WTC11 (cell line): Measurements from ENCODE around the gene SDK2. TPM values are rescaled to one million over a fixed set of nuclear protein-coding genes. Genes with fewer than 3 reads are reported as not detected.

Experiments
- ATAC-seq: fragments of 200-7000 bp; cut with Tn5 transposase; 2 replicates; pipeline ENCODE4 v1.10.0; 2021; ENCODE audit warnings: mild to moderate bottlenecking, moderate library complexity
- CTCF ChIA-PET: fragments of 300-600 bp; sonication (Branson Sonifier 250); formaldehyde crosslinking; loops from one replicate; lab custom pipeline; 2021; ENCODE audit warnings: antibody characterized with exemption; lab: Charles Lee
- POLR2A ChIA-PET: fragments of 350-600 bp; sonication (Branson Sonifier 250); formaldehyde crosslinking; loops from one replicate; lab custom pipeline; 2021; ENCODE audit warnings: antibody characterized with exemption; lab: Charles Lee
- DNase-seq: peaks from one replicate; pipeline ENCODE4 v3.0.0; 2021; ENCODE audit warnings: low spot score
- H3K27ac Mint-ChIP-seq: 2 replicates; pipeline ENCODE4 v1.8.0; 2021; ENCODE audit warnings: mixed read lengths
- H3K27me3 Mint-ChIP-seq: 2 replicates; pipeline ENCODE4 v1.8.0; 2021; ENCODE audit warnings: low read depth, mild to moderate bottlenecking, moderate library complexity, mixed read lengths
- H3K36me3 Mint-ChIP-seq: 2 replicates; pipeline ENCODE4 v1.8.0; 2021; ENCODE audit warnings: mixed read lengths
- H3K4me1 Mint-ChIP-seq: 2 replicates; pipeline ENCODE4 v1.8.0; 2022; ENCODE audit warnings: mixed read lengths
- H3K4me3 Mint-ChIP-seq: 2 replicates; pipeline ENCODE4 v1.8.0; 2021; ENCODE audit warnings: mild to moderate bottlenecking, moderate library complexity, mixed read lengths
- H3K9me3 Mint-ChIP-seq: 2 replicates; pipeline ENCODE4 v1.8.0; 2021; ENCODE audit warnings: mixed read lengths
- ARID4B ChIP-seq: sonication (generic); formaldehyde crosslinking; IDR thresholded peaks from 2 replicates; pipeline ENCODE4 v1.8.0; 2023; ENCODE audit warnings: missing genetic modification reagents, mild to moderate bottlenecking, borderline replicate concordance
- ATF2 ChIP-seq: sonication (generic); formaldehyde crosslinking; IDR thresholded peaks from 2 replicates; pipeline ENCODE4 v1.8.1; 2022; ENCODE audit warnings: low read depth, missing genetic modification reagents, borderline replicate concordance
- CDX4 ChIP-seq: fragments of 250-450 bp; sonication (Bioruptor Pico); IDR thresholded peaks from 2 replicates; pipeline ENCODE4 v1.9.0; 2021; ENCODE audit warnings: moderate library complexity, mild to moderate bottlenecking, inconsistent platforms, borderline replicate concordance
- CREB1 ChIP-seq: sonication (generic); formaldehyde crosslinking; IDR thresholded peaks from 2 replicates; pipeline ENCODE4 v1.8.0; 2023; ENCODE audit warnings: mild to moderate bottlenecking, missing genetic modification reagents
- FOXK1 ChIP-seq: sonication (generic); formaldehyde crosslinking; IDR thresholded peaks from 2 replicates; pipeline ENCODE4 v1.8.0; 2022; ENCODE audit warnings: mild to moderate bottlenecking, moderate library complexity, missing genetic modification reagents
- FOXP1 ChIP-seq: sonication (generic); formaldehyde crosslinking; IDR thresholded peaks from 2 replicates; pipeline ENCODE4 v1.8.0; 2022; ENCODE audit warnings: missing genetic modification reagents, mild to moderate bottlenecking, moderate library complexity, borderline replicate concordance
- FOXP4 ChIP-seq: sonication (generic); formaldehyde crosslinking; IDR thresholded peaks from 2 replicates; pipeline ENCODE4 v1.8.0; 2022; ENCODE audit warnings: mild to moderate bottlenecking, missing genetic modification reagents
- GABPB1 ChIP-seq: sonication (generic); formaldehyde crosslinking; IDR thresholded peaks from 2 replicates; pipeline ENCODE4 v1.8.1; 2023; ENCODE audit warnings: mild to moderate bottlenecking, missing genetic modification reagents
- IRF2 ChIP-seq: sonication (generic); formaldehyde crosslinking; IDR thresholded peaks from 2 replicates; pipeline ENCODE4 v1.8.0; 2022; ENCODE audit warnings: low read depth, missing genetic modification reagents, borderline replicate concordance
- JUN ChIP-seq: sonication (generic); formaldehyde crosslinking; IDR thresholded peaks from 2 replicates; pipeline ENCODE4 v1.8.0; 2023; ENCODE audit warnings: mild to moderate bottlenecking, missing genetic modification reagents
- MAX ChIP-seq: sonication (generic); formaldehyde crosslinking; IDR thresholded peaks from 2 replicates; pipeline ENCODE4 v1.8.0; 2022; ENCODE audit warnings: mild to moderate bottlenecking, missing genetic modification reagents
- MYBL2 ChIP-seq: sonication (generic); formaldehyde crosslinking; IDR thresholded peaks from 2 replicates; pipeline ENCODE4 v1.8.1; 2023; ENCODE audit warnings: mild to moderate bottlenecking, moderate library complexity, missing genetic modification reagents
- NFYB ChIP-seq: sonication (generic); formaldehyde crosslinking; conservative IDR thresholded peaks from 2 replicates; pipeline ENCODE4 v1.8.0; 2022; ENCODE audit warnings: low read depth, missing genetic modification reagents
- NR2C2 ChIP-seq: sonication (generic); formaldehyde crosslinking; IDR thresholded peaks from 2 replicates; pipeline ENCODE4 v1.8.0; 2022; ENCODE audit warnings: mild to moderate bottlenecking, missing genetic modification reagents
- SP1 ChIP-seq: sonication (generic); formaldehyde crosslinking; conservative IDR thresholded peaks from 2 replicates; pipeline ENCODE4 v1.8.1; 2022; ENCODE audit warnings: missing genetic modification reagents
- USF1 ChIP-seq: sonication (generic); formaldehyde crosslinking; IDR thresholded peaks from 2 replicates; pipeline ENCODE4 v1.8.0; 2022; ENCODE audit warnings: mild to moderate bottlenecking, missing genetic modification reagents
- ZBTB21 ChIP-seq: sonication (generic); formaldehyde crosslinking; IDR thresholded peaks from 2 replicates; pipeline ENCODE4 v1.8.1; 2023; ENCODE audit warnings: mild to moderate bottlenecking, missing genetic modification reagents, borderline replicate concordance
- ZBTB43 ChIP-seq: sonication (generic); formaldehyde crosslinking; IDR thresholded peaks from 2 replicates; pipeline ENCODE4 v1.8.1; 2023; ENCODE audit warnings: mild to moderate bottlenecking, missing genetic modification reagents
- ZNF263 ChIP-seq: sonication (generic); formaldehyde crosslinking; IDR thresholded peaks from 2 replicates; pipeline ENCODE4 v1.8.1; 2022; ENCODE audit warnings: low read depth, mild to moderate bottlenecking, moderate library complexity, missing genetic modification reagents
- ZNF281 ChIP-seq: sonication (generic); formaldehyde crosslinking; IDR thresholded peaks from 2 replicates; pipeline ENCODE4 v1.8.0; 2023; ENCODE audit warnings: mild to moderate bottlenecking, missing genetic modification reagents
- ZNF416 ChIP-seq: fragments of 250-450 bp; sonication (Bioruptor Pico); IDR thresholded peaks from 2 replicates; pipeline ENCODE4 v1.9.0; 2021; ENCODE audit warnings: mild to moderate bottlenecking, inconsistent platforms
- total RNA-seq: library from RNA; stranded (reverse); gene quantifications from 3 replicates; pipeline ENCODE4 v1.2.3, GENCODE V29; 2021

The SDK2 gene
- total RNA-seq, 1 experiment from 2014 or later: 14.8 TPM

GRCh38 chr17:73462823-73463222 lies 181.4 kb downstream of the SDK2 start:
- no peak overlapping the region for H3K27ac Mint-ChIP-seq
- TF ChIP-seq ZBTB43 (CRISPR knock-in tag): no peak
- no peak for TF ChIP-seq ZNF416 (CRISPR knock-in tag)
- no peak for TF ChIP-seq SP1 (CRISPR knock-in tag)
- no peak for TF ChIP-seq GABPB1
- no peak for TF ChIP-seq ZBTB21 (CRISPR knock-in tag)
- no peak for TF ChIP-seq FOXK1 (CRISPR knock-in tag)
- TF ChIP-seq ZNF281 (CRISPR knock-in tag): no peak
- TF ChIP-seq FOXP4 (CRISPR knock-in tag): no peak
- no peak for TF ChIP-seq JUN
- no peak for TF ChIP-seq MYBL2 (CRISPR knock-in tag)
- H3K9me3 Mint-ChIP-seq: peaks cover 5% of the 10 kb centered on the region
- peaks cover 12% of the 10 kb centered on the region for H3K4me1 Mint-ChIP-seq
- POLR2A ChIA-PET: no interaction called here
- no peaks in the 10 kb centered on the region for H3K27me3 Mint-ChIP-seq
- no peaks in the 10 kb centered on the region for H3K36me3 Mint-ChIP-seq
- H3K4me3 Mint-ChIP-seq: no peak overlapping the region
- DNase-seq (no peak), ATAC-seq (no peak)
- CTCF ChIA-PET: no interaction called here

- no peaks in the 10 kb centered on the region for H3K36me3 Mint-ChIP-seq
- POLR2A ChIA-PET: no interaction called here
- no peak for TF ChIP-seq ZNF416 (CRISPR knock-in tag)
- TF ChIP-seq CDX4 (CRISPR knock-in tag): no peak
- no peak for TF ChIP-seq SP1 (CRISPR knock-in tag)
- no peak for TF ChIP-seq ZNF263 (CRISPR knock-in tag)
- no peak for TF ChIP-seq MAX
- no peak for TF ChIP-seq ARID4B (CRISPR knock-in tag)
- no peak for TF ChIP-seq ATF2 (CRISPR knock-in tag)
- no peak for TF ChIP-seq FOXP1
- no peak for TF ChIP-seq NR2C2 (CRISPR knock-in tag)
- TF ChIP-seq NFYB: no peak
- no peak for TF ChIP-seq USF1 (CRISPR knock-in tag)
- no peak for TF ChIP-seq IRF2
- no peak for TF ChIP-seq CREB1
Observed at GRCh38 chr17:73459980-73460379, 184.3 kb downstream of the SDK2 start.

More at GRCh38 chr17:73459980-73460379, 184.3 kb downstream of the SDK2 start:
- CTCF ChIA-PET: no interaction called here
- no peak for DNase-seq
- Mint-ChIP-seq H3K9me3 (peaks cover 5% of the 10 kb centered on the region), H3K27me3 (no peaks in the 10 kb centered on the region), H3K4me3 (no peak overlapping the region), H3K4me1 (no peaks in the 10 kb centered on the region), H3K27ac (no peak overlapping the region)
- no peak for ATAC-seq
